ENCODE data around the gene GK.
"Not testable (repeated sequence)": the region's sequence is repeated elsewhere in the genome, so short reads cannot be mapped to it uniquely, and the experiment has no call there.

The GK gene

GRCh38 chrX:30712214-30712613 lies 59.0 kb downstream of the GK start:
- no peak for DNase-seq (ENCODE audit: low spot score)

- peak; percentile 18 for DNase-seq (ENCODE audit: low spot score)
These were observed 59.9 kb downstream of the GK start for GRCh38 chrX:30713061-30713525.

- no peak for DNase-seq (ENCODE audit: low spot score)
These were observed 60.9 kb downstream of the GK start for GRCh38 chrX:30714138-30714537.

- DNase-seq (ENCODE audit: low spot score), result no peak
These were observed 62.8 kb downstream of the GK start for GRCh38 chrX:30715976-30716375.

GRCh38 chrX:30733852-30734660 lies 80.8 kb downstream of the GK start:
- DNase-seq (ENCODE audit: low spot score), result no peak

GRCh38 chrX:30734782-30735181 lies 81.6 kb downstream of the GK start:
- no peak for DNase-seq (ENCODE audit: low spot score)

GRCh38 chrX:30735839-30736238 lies 82.6 kb downstream of the GK start:
- DNase-seq (ENCODE audit: low spot score), result peak; percentile 45

- DNase-seq (ENCODE audit: low spot score), result no peak
These were observed 88.3 kb downstream of the GK start for GRCh38 chrX:30741545-30741944.

- DNase-seq (ENCODE audit: low spot score), result no peak
These were observed 95.2 kb downstream of the GK start for GRCh38 chrX:30748342-30748960.

GRCh38 chrX:30751497-30751896 lies 98.3 kb downstream of the GK start:
- no peak for DNase-seq (ENCODE audit: low spot score)

GRCh38 chrX:30762755-30763154 lies 109.5 kb downstream of the GK start:
- no peak for DNase-seq (ENCODE audit: low spot score)

- not testable (repeated sequence) for DNase-seq (ENCODE audit: low spot score)
These were observed 120.5 kb downstream of the GK start for GRCh38 chrX:30773764-30774163.

- DNase-seq (ENCODE audit: low spot score), result no peak
These were observed 124.4 kb downstream of the GK start for GRCh38 chrX:30777575-30777974.

GRCh38 chrX:30779453-30780030 lies 126.3 kb downstream of the GK start:
- DNase-seq (ENCODE audit: low spot score), result no peak
